Skin of body (tissue), 2 donors: ENCODE results near the gene TRIP13. TPM values are rescaled to one million over a fixed set of nuclear protein-coding genes. Genes with fewer than 3 reads are reported as not detected.

Source experiments
- DNase-seq: peaks from one replicate; lab custom pipeline; 2025; lab: John Stamatoyannopoulos, UW
- total RNA-seq: library from RNA; depleted of rRNA; stranded (reverse); fragments of >200 nt; gene quantifications from one replicate; pipeline ENCODE4 v1.2.3, GENCODE V29; 2014

Gene TRIP13
- total RNA-seq, 1 donor from 2014 or later, result 6.5 TPM

DNA sequence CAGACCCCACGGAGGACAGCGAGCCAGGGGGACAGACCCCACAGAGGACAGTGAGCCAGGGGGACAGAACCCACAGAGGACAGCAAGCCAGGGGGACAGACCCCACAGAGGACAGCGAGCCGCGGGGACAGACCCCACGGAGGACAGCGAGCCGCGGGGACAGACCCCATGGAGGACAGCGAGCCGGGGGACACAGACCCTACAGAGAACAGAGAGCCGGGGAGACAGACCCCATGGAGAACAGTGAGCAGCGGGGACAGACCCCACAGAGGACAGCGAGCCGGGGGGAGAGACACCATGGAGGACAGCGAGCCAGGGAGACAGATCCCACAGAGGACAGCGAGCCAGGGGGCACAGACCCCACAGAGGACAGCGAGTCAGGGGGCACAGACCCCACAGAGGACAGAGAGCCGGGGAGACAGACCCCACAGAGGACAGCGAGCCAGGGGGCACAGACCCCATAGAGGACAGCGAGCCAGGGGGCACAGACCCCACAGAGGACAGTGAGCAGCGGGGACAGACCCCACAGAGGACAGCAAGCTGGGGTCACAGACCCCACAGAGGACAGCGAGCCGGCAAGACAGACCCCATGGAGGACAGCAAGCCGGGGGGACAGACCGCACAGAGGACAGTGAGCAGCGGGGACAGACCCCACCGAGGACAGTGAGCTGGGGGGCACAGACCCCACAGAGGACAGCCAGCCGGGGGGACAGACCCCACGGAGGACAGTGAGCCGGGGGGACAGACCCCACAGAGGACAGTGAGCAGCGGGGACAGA lies 37.5 kb upstream of the TRIP13 start:
- DNase-seq, result no peak

DNA sequence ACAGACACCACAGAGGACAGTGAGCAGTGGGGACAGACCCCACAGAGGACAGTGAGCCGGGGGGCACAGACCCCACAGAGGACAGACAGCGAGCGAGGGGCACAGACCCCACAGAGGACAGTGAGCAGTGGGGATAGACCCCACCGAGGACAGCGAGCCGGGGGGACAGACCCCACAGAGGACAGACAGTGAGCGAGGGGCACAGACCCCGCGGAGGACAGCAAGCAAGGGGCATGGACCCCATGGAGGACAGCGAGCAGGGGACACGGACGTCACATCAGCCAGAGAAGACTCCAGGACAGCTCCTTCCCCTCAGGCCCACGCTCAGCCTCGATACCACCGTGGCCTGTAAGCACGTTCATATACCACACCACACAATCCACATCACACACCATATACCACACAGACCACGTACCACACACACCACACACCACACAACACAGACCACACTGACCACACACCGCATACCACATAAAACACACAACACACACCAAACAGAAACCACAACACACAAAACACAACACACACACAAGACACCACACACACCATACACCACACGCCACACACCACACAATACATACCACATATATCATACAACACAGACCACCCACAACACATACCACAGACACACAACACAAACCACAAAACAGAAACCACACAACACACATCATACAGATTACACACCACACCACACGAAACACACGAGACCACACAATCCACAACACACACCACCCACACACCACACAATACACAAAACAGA lies 36.7 kb upstream of the TRIP13 start:
- DNase-seq, result no peak

DNA sequence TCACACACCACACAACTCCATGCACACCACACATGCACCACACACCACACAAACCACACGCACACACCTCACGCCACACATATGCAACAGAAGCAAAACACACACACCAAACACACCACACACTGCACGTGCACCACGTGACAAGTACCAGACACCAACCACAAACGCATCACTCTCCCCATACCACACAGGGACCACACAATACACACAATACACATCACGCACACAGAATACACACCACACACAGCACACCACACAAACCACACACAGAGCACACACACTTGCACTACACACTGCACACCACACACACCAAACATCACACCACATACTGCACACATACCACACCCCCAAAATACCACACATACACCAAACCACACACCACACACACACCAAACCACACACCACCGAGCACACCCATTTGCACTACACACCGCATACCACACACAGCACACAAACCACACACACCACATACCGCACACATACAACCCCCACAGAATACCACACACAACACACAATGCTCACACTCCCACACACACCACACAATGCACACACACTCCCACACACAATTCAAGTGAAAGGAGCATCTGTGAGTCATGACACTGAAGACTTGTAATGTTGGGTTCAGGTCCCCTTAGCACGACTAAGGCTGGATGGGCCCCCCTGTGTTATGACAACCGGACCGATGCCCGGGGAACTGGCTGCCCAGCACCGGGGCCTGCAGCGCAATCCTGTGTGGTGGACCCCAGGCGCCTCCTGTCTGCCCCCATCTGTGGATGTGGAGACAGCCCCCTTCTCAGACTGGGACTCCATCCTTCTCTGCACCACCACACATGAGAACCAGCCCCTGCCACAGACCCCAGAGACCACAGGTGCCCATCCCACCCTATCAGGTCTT lies 35.9 kb upstream of the TRIP13 start:
- no peak for DNase-seq

DNA sequence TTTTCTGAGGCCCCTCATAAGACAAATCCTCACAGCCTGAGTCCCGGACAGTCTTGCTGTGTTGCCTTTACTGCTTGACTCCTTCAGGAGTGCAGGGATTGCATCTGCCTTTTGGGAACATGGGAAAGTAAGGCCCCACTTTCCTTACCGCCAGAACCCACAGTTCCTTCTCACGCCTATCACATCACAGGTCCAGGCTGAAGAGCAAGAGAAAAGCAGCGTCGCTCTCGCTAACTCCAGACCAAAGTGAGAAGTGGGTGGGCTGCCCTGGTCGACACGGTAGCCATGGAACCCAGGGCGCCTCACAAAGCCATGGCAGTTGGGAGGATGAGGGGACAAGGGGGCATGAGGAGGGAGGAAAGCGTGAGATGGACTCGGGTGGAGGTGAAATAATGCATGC lies 34.0 kb upstream of the TRIP13 start:
- DNase-seq, result no peak

DNA sequence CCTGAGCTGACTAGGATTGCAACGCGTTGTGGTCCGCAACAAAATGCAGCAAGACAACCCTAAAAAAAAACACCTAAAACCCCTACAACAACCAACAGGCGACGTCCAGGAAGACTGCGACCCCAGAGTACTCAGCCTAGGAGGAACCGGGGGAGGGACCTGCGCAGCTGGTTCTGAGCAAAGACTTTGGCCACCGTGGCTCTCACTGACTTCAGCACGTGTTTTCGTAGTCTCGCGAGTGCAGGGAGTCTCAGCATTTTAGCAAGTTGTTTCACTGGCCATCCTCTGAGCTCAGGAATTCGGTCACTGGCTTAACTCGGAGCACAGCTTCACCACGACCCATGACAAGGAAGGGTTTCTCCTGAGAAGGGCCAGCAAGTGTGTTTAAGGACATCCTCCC lies 33.3 kb upstream of the TRIP13 start:
- DNase-seq, result no peak

DNA sequence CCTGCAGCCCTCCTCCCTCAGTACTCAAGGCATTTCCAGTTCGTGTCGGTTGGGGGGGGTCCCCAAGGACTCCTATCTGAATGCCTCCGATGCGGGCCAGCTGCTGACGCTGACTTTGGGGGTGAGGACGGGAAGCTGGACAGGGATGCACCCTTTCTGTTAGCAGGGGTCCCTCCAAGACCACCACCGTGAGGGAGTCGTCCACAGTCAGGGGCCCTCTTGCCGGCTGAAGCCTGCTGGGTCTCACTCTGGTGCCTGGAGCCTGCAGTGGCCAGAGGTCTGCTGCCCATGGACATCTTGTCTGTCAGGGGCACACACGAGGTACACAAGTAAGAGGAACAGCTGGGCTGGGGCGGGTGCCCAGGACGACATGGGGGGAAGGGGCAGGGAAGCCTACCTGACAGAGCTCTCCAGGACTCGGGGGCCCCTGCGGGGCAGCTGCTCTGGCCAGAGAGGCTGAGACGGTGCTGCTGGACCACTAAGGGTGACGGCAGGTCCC lies 32.8 kb upstream of the TRIP13 start:
- DNase-seq, result no peak

DNA sequence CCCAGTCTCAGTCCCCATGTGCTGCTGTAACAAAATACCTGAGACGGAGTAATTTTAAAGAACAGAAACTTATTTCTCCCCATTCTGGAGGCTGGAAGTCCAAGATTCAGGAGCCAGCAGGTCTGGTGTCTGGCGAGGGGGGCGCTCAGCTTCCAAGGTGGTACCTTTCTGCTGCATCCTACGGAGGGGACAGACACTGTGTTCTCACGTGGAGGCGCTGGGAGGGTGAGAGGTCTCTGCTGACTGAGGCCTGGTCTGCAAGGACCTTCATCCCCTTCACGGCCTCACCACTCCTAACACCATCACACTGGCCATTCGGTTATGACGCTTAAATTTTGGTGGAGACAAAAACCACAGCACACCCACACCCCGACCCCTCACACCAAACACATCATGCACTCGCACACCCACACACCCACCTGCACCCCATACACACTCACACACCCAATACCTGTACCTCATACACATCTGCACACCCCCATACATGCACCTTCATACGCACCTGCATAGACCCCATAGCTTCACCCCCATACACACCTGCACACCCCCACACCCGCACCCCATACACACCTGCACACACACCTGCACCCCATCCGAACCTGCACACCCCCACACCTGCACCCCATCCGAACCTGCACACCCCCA lies 32.1 kb upstream of the TRIP13 start:
- no peak for DNase-seq

DNA sequence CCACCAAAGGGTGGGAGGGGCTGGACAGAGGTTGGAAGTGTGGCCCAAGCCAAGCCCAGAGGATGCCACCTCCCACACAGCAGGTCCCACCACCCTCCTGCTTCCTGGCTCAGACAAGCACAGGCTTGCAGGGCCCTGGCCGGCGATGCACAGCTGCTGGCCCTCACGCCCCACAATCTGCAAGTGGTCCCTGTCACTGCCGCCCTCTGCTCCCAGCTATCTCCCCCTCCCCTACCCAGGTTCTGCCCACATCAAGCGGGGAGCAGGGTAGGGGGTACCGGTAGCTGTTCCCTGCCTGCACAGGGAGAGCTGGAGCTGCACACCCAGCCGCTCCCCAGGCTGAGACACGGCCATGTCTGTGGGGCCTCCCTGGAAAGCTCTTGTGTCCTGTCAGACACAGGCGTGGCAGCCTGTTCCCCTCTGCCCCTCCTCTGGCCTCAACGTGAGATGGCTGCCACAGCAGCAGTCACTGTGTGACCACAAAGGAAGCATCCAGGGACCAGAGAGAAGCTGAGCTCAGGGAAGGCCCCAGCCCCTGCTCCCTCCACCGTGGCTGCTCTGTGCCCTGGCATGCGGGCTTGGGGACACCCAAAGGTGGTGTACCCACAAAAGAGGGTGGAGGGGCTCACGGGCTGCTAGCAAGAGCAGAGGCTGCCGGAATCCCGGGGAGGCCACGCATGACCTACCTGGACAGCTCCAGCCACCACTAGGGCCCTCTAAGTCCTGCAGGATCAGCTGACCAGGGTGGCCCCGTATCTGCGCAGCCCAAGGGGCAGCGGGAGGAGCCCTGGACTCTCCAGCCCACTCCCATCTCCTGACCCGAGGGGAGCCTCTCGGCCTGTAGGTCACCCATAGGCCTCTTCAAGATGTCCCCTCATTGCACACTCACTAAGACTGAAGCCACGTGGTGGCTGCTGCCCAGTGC lies 31.0 kb upstream of the TRIP13 start:
- DNase-seq, result no peak

DNA sequence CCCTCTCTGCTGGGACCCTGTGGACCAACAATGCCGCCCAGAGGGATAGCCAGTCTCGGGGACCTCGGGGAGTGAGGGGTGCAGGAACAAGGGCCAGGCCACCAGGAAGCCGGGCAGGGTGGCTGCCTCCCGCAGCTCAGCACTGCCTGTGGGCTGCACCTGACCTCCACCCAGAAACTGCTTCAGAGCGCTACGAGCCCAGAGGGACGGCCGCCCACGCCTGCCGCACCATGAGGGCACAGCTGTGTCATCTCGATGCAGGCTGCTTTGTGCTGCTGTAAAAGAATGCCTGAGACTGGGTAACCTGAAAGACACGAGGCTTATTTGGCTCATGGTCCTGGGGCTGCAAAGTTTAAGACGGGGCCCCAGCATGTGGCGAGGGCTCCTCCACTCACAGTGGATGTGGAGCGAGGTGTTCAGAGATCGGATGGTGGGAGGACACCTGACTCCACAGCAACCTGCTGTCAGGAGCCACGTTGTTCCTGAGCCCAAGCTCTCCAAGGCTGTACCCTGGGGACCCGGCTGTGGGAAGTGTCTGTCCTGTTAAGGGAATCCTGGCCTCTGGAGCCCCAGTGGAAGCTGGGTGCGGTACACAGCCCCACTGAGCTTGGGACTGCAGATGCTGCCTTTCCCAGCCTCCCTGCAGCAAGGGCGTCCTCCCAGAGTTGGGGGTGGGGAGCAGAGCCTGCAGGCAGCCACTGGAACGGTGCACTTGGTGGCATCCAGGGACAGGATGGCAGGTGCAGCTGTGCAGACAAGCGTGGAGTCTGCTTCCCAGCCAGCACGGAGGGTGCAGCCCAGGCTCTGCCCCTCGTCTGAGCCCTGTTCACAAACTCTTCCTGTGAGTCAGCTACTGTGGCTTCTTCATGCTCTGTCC lies 30.1 kb upstream of the TRIP13 start:
- DNase-seq, result no peak

DNA sequence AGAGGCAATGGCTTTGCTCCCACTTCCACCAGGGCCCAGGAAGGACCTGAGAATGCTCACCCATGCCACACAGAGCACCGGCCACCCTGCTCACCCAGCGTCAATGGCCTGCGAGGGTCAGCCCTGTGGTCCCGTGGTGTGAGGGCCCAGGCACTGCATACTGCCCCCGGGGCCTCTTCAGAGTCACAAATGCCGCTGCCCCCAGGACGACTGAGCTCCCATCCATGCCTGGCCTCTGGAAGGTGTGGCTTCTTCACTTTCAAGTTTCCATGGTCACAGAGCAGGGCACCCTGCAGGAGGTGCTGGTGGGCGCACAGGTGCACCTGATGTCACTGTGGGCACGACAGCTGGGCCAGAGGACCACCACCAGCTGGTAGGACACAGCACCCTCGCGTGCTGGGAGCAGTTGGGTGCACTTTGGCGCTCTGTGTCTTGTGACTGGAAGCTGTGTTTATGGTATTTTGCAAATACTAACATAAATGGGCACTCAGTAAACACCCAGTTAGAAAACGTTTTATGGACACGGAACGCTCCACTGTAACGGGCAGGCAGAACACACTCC lies 29.4 kb upstream of the TRIP13 start:
- DNase-seq, result no peak

DNA sequence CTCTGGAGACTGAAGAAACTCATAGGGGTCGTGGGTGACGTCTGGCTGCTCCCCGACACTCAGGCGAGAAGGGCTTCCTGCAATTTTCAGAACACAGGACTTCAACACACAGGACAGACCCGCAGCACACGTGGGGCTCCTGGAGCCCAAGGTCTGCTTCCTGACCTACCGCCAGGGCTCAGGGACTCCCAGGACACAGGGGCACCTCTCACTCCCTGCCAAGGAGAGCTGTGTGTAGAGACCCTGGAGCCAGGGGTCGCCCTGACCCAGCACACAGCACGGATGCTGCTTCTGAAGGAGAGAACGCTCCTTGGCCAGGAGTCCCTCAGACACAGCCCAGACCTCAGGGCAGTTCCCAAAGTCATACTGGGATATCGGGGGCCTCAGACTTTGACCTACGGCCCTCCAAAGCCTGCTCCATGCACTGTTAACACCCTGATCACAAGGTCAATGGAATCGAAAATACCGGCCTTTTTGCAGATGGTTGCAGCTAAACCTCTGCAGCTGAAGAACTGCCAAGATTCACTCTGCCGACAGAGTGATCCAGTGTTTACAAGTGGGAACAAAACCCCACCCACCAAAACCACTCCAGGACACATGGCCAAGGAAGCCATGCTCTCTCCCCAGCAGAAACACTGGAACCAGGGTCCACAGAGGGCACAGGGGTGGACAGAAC lies 28.1 kb upstream of the TRIP13 start:
- DNase-seq, result no peak

DNA sequence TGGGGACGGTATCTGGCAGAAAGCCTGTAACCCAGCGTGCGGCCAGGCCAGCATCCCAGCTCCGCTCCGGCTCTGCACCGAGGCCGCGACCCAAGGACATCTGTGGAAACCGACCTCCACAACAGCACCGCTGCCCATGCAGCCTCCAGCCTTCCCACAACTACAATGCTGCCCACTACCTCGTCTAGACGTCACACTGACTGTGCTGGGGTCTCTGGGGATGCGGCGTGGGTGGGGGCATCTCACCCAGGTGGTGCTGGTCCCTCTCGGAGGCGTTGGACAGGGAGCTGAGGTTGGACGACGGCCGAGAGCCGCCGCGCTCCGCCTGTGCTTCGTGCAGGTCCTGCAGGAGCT lies 27.5 kb upstream of the TRIP13 start:
- no peak for DNase-seq

DNA sequence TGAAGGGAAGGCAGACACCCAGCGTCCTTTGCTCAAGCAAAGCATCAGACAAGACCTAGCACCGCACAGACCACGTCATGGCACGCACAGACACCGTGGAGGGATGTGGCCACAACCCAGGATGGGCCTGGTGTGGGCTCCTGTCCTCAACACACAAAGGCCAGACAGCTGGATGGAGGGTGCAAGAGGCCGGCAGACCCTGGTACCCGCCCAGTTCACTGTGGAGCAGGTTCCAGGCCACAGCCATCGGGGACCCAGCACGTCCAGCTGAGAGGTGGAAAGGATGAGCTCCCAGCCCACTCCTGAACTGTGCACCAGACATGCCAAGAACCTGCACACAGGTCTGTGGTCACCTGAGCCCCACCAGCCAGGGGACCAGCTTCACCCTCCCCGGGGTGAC lies 26.9 kb upstream of the TRIP13 start:
- no peak for DNase-seq

DNA sequence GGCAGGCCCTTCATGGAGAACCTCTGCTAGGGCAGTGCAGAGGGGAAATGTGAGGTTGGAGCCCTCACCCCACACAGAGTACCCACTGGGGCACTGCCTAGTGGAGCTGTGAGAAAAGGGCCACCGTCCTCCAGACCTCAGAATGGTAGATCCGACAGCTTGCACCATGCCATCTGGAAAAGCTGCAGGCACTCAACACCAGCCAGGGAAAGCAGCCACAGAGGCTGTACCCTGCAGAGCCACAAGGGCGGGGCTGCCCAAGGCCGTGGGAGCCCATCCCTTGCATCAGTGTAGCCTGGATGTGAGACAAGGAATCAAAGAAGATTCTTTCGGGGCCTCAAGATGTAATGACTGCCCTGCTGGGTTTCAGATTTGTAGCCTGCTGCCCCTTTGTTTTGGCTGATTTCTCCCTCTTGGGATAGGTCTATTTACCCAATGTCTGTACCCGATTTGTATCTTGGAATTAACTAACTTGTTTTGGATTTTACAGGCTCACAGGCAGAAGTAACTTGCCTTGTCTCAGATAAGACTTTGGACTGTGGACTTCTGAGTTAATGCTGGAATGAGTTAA lies 25.3 kb upstream of the TRIP13 start:
- DNase-seq, result no peak

DNA sequence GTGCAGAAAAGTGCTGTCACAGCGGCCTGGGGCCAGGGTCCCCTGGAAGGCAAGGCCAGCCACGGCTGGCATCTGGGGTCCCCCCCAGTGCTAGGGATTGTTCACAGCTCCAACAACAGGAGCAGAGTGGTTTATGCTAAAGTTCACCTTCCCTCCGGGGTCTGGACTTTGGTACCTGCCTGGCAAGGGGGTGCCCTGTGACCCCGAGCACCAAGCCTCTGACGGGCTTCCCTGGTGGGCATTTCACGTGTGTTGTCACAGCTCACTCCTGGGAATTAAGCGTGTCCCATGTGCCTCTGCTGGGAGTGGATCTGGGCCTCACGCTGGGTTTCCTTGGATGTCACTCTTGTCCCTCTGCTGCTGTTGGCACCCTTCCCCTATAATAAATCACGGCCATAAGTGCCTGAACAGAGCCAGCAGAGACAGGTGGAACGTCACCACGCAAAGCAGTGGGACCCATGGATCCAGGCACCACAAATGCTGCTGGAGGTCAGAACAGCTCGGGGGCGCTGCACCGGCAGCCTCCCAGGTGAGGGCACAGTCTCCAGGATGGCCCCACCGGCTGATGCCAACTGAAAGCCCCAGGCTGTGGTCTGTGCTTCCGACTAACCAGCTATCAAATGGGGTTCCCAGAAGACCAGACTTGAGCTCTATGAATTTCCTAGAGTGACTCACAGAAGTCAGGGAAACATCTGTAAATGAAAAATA lies 24.1 kb upstream of the TRIP13 start:
- DNase-seq, result no peak

DNA sequence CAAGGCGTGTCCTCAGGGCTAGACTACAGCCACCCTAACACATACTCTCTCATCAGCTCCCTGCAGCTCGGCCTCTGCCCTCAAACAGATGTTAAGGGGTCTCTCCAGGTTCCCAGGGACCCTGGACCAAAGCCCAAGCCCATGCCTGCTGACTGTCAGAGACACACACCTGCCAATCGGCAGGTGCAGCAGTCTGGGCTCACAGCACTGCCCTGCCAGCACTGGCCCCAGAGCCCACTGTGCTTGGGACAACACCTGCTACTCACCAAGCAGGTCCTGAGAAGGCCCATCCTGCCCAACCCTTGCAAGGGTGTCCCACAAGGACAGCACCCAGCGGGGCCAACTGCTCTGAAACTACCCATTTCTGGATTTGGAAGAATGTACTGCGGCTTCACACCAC lies 21.7 kb upstream of the TRIP13 start:
- DNase-seq, result no peak

DNA sequence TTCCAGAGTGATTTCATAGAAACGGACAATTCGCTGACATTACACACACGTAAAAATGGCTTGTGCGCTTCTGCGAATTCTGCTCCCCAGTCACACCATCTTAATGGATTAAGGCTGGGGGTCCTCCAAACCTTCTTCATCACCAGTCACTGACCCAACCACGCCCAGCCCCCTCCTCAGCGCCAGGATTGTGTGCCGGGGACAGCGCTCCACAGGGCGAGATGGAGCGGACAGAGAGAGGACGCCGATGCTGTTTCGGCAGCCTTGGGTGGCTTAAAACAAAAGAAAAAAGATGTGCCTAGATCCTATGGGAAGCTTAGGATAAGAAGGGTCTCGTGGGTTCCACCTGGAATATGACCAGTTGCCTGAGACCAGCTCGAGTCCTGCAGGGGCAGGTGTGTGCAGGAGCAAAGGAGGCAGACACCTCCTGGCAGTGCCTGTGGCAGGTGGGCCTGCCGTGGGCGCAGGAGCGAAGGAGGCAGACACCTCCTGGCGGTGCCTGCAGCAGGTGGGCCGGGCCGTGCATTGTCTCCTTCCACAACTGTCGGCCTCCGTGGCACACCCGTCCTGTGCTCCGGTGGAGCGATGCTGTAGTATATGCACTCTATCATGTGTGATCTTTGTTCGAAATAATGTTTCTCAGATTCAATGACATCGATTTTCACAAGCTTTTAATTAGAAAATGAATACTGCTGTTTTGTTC lies 20.9 kb upstream of the TRIP13 start:
- DNase-seq, result no peak
